VCaP (cell line): Measurements from ENCODE around the gene TMEM62.

Source experiments
- H3K27ac ChIP-seq: fragments of 450-650 bp; 2 replicates; pipeline ENCODE4 v1.5.1; 2017
- TF ChIP-seq, protein P1 (sequence below): fragments of 450-650 bp; conservative IDR thresholded peaks from 2 replicates; pipeline ENCODE4 v1.5.1; 2017; ENCODE audit warnings: mild to moderate bottlenecking, moderate library complexity

TMEM62 gene

DNA sequence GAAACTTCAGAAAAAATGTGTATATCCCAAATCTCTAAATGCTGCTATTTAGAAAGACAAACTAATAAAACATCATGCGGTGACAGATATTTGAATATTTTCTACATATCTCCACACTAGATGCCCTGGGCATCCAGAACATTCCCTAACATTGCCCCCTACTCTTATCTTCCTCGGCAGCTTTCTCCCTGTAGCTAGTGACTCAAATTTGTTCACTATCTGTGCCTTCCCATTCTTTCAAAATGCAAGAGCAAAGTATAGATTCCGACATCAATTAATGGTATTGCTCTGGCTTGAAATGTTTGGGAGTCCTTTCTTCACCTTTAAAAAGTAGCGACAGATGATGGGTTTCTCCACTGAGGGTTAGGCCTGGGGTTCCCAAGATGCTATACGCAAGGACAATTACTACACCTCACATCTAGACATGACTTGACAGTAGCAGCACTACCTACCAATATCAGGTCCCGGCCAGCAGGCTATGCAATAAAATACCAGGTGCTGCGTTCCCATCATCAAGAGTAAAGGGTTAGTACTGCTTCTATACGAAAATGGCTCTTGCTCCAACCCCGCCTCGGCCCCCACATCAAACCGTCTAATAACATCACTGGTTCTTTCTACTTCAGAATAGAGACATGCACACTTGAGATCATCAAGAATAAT lies 28.2 kb upstream of the TMEM62 start:
- H3K27ac ChIP-seq, result peak overlapping the region; percentile 83
- TF ChIP-seq, protein P1, sequence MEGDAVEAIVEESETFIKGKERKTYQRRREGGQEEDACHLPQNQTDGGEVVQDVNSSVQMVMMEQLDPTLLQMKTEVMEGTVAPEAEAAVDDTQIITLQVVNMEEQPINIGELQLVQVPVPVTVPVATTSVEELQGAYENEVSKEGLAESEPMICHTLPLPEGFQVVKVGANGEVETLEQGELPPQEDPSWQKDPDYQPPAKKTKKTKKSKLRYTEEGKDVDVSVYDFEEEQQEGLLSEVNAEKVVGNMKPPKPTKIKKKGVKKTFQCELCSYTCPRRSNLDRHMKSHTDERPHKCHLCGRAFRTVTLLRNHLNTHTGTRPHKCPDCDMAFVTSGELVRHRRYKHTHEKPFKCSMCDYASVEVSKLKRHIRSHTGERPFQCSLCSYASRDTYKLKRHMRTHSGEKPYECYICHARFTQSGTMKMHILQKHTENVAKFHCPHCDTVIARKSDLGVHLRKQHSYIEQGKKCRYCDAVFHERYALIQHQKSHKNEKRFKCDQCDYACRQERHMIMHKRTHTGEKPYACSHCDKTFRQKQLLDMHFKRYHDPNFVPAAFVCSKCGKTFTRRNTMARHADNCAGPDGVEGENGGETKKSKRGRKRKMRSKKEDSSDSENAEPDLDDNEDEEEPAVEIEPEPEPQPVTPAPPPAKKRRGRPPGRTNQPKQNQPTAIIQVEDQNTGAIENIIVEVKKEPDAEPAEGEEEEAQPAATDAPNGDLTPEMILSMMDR, result no peak

DNA sequence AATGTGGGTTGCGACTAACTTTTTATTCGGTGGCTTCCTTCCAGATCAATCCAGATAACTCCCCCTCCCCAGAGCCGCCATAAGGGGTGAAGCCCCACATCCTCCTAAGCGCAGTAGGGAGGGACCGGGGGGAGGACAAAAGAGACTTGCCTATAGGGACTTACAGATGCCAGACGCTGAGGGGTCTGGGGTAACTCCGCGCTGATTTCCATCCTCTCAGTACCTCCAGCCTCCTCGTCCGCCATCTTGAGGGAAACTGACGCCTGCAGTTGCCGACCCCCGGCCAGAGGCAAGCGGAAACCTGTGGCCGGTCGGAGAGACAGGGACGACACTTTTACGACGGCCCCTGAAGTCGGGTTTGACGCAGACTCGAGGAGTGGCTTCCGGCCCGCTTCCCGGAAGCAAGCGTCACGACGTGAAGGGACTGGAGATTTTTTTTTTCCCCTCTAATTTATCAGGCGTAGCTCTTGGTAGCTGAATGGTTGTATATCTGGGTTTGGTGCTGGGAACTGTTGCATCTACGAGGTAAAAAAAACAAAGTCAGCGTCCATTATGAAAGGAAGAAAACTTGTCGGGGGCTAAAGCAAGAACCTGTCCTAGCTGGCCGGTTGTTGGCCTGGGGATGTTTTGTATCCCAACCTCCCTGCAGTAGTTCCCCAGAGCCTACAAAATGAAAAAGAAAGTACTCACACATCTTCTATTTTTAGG lies 27.5 kb upstream of the TMEM62 start, which contains the start of gene UBR1:
Gene UBR1, minus strand, starts transcription at position 261 of the 708 bp plus-strand sequence. Its CDS starts 16 bp downstream, at position 245.
- peak within 1 kb of the TSS; percentile 83 for H3K27ac ChIP-seq
- TF ChIP-seq, protein P1, result no peak

DNA sequence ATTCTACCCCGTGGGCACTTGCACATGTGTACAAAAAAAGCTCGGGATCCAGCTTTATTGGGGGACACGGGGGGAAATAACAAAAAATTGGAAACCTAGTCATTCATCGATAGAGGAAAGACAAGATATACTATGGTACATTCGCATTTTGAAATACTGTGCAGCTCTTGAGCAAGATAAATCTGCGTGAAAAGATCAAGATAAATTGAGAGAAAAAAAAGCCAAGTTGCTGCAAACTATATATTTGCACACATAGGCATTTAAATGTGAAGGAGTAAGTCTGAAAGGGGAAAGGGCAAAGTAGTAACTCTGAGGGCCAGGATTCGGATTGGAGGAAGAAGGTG lies 26.9 kb upstream of the TMEM62 start:
- TF ChIP-seq, protein P1, result no peak
- H3K27ac ChIP-seq, result peak overlapping the region; percentile 83

DNA sequence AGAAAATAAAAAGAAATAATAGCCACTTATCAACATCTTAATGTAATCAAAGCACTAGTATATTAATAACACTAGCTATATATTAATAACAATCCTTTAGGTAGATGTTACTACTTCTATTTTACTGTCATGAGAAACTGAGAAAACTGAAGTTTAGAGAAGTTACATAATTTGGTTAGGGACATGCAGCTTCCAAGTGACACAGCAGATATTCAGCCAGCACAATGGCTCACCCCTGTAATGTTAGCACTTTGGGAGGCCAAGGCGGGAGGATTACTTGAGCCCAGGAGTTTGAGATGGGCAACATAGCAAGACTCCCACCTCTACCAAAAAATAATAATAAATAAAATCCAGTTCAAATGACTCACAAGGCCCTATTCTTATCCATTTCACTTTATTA lies 25.6 kb upstream of the TMEM62 start:
- no peak overlapping the region for H3K27ac ChIP-seq
- TF ChIP-seq, protein P1, result no peak

DNA sequence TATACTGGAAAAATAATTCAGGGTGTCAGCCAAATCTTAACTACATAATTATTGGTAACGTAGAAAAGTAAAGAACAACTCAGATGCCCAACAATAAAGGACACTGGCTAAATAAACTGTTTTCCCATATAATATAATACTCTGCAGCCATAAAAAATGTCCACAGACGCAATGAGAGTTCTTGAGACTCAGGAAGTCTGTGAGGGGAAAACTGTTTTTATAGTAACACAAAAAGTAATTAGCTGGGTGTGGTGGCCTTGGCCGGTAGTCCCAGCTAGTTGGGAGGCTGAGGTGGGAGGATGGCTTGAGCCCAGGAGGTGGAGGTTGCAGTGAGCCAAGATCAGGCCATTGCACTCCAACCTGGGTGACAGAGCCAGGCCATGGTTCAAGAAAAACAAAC lies 22.0 kb upstream of the TMEM62 start:
- H3K27ac ChIP-seq, result no peak overlapping the region
- TF ChIP-seq, protein P1, result no peak

DNA sequence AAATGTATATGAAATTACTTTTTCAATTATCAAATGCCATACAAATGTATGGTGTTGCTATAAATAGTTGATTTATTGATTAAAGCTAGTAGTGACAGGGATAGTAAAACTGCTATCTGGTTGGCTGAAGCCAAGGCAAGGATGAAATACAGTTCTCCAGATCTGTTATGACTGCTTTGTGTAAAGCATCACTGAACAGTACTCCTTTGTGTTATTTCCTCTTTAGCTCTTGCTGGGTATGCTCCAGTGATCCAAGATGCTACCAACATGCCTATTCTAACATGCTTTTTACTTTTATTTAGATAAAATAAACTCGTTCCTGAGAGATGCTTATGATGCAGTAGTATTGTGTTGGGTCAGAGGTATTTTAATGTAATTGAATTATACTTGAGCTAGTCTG lies 15.1 kb upstream of the TMEM62 start:
- TF ChIP-seq, protein P1, result no peak
- H3K27ac ChIP-seq, result no peak overlapping the region

DNA sequence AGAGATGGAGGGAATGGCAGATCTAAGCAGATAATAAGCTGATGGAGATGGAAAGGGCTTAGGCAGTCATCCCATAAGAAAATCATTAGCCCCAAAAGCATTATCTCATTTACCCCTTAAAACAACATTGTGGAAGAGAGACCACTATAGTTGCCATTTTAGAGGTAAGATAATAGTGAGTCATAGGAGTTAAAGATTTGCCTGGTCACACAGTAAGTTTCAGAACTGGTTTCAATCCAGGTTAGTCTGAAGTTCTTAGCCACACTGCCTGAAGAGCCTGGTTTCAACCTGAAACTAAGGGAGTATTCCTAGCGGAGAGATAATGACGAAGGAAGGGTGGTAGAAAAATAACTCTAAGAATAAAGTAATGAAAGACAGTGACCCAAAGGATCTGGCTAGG lies 14.6 kb upstream of the TMEM62 start:
- TF ChIP-seq, protein P1, result no peak

More for the DNA sequence above, 14.6 kb upstream of the TMEM62 start:
- H3K27ac ChIP-seq, result no peak overlapping the region
